ENCODE measurements around the gene NHP2.
A peak's percentile ranks its signal among the peaks of the same experiment; 100 is the strongest.

NHP2 gene

DNA sequence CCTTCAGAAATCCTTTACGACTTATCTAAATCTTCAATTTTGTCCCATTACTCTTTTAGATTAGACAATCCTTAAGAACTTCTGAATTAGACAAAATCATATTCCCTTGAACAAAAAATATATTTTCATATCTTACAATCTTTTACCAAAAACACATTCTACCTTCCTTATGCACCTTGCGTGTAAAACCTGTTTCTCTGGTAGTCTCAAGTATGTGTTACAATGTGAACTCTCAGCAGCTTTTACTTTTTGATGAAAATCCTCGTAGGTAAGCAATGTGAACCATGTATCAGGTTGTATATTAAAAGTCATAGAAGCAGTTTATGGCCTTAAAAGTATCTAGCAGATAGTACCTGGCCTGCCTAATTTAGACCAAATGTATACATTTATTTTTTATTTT is 20.8 kb upstream of the NHP2 start:
- no peak for DNase-seq (ENCODE audit: low spot score)

DNA sequence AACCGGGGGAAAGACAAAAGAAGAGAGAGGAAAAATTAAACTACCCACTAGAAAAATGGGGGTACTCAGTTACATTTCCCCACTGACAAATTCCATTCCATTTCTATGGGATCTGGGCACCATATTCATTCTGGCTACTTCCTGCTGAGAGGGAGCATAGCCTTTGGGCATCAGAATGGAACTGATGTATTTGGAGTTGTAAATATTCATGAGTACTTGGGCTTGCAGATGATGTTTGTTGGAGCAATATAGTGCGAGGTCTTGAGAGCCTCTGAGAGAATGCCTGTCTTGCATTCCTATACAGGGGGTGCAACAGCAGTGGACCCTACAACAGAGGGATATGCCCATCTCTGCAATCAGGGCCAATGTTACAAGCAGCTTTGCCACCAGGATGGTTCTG is 16.8 kb upstream of the NHP2 start:
- no peak for DNase-seq (ENCODE audit: low spot score)

DNA sequence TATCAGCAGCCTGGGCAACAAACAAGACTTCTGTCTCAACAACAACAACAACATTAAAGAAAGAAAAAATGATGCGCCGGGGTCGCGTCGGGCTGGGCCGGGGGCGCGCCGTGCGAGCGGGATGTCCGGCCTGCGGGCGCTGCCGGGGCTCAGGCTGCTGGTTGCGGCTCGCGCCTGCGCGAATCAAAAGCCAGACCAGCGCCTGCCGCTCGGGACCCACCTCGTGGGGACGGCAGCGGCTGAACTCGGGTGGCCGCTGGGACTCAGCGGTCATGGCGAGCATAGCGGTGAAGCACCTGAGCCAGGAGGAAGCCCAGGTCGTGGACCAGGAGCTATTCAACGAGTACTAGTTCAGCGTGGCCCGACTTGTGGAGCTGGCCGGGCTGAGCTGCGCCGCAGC is 11.9 kb upstream of the NHP2 start:
- no peak for DNase-seq (ENCODE audit: low spot score)

DNA sequence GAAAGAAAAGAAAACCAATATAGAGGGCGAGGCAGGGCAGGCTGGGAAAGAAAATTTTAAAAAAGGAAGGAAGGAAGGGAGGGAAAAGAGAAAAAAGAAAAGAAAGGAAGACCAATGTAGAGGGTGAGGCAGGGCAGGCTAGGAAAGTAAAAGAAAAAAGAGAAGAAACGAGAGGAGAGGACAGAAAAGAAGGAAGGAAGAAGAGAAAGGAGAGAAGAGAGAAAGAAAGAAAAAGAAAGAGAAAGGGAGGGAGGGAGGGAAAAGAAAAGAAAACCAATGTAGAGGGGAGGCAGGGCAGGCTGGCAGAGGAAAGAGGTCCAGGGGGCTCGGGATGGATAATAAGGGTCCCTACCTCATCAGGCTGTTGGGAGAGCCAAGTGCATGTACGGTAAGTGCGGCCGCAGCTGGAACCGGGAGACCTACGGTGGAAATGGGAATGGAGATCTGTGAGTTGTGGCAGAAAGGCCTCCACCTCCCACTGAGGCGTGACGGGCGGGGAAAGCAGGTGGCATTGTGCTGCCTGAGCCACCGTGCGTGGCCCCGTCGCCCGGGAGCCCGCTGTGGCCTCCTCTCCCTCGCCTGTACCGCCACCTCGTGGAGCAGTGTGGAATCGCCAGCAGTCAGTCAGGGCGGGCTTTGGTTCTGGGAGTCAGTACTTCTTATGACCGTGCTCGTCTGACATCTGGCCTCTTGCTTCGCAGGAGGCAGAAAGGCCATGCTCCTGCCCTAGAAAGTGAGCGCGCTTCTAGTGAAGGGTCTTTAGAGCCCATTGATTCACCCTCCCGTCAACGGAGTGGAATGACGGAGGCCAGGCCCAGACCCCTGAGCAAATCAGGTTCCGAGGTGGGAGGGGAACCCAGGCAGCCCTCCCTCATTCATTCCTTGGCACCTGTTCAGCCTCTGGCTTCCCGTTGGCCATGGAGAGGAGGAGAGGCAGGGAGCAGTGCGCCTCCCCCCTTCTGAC is 10.4 kb upstream of the NHP2 start:
- peak; percentile 86 for DNase-seq (ENCODE audit: low spot score)

DNA sequence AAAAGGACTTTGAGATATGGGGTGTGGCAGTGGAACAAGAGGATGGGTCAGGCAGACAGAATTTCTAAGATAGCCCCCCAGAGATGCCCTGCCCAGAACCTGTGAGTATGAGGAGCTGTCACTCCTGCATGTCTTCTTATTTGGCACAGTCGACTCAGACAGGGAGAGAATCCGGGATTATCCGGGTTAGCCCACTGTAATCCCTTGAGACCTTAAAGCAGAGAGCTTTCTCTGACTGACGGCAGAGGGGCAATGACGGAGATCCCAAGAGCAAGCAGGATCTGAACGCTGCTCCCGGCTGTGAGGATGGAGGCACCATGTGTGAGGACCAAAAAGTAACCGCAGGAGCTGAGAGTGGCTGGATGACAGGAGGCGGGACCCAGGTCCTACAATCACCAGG is 8.8 kb upstream of the NHP2 start:
- no peak for DNase-seq (ENCODE audit: low spot score)

DNA sequence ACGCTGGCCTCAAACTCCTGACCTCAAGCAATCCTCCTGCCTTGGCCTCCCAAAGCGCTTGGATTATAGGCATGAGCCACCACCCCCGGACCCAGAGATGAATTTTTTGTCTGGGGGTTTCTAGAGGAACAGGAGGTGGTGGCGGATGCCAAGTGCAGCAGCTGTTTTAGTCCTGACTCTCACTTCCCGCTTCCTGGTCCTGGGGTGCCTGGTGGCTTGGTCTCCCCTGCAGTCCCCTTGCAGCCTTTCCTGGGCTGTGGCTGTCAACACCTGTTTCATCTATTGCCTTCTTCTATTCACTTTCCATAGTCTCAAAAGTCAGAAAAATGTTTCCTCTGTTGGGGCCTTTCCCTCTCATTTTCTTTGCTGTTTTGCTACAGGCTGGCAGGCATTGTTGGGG is 6.5 kb upstream of the NHP2 start:
- no peak for DNase-seq (ENCODE audit: low spot score)

DNA sequence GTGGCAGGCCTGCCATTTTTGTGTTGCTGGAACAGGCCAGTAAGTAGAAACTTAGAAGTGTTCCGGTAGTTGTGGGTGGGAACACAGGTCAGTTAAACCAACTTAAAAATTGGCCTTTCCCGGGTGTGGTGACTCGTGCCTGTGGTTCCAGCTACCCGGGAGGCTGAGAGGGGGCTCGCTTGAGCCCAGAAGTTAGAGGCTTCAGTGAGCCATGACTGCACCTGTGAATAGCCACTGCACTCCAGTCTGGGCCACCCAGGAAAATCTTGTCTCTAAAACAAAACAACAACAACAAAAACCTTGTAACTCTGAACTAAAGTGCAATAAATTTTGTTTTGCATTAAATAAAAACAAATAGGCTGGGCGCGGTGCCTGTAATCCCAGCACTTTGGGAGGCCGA is 1.4 kb upstream of the NHP2 start:
- DNase-seq (ENCODE audit: low spot score) = no peak

DNA sequence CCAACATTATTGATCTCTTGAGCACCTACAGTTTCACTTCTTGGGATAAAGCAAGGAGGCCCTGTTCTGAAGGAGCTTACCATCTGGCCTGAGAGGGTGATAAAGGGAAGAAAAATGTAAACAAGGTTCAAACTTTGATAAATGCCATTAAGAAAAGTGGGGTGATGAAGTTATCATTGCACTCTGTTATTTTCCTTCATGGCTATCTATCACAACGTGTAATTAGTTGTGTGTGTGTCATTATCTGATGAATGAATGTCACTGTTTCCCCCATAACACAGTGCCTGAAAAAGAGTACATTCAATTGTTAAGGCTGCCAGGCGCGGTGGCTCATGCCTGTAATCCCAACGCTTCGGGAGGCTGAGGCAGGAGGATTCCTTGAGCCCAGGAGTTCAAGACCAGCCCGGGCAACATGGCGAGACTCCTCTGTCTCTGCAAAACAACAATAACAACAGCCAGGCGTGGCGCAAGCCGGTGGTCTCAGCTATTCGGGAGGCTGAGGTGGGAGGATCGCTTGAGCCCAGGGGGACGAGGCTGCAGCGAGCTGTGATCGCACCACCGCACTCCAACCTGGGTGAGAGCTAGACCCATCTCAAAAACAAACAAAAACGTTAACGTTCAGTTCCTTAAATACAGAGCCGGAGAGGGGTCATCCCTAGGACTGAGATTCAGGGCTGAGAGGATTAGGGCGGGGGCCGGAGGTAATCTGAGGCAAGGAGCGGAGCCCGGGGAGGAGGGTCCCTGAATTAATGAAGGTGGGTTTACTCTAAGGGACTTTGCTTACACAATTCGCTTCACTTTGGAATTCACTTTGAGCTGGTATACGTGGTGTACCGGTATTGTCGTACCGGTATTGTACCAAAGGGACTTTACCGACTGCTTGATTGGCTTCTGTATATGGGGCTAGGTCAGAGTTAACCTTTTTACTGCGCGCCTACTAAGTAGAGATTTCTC is 917 bp downstream of the NHP2 start:
- no peak for DNase-seq (ENCODE audit: low spot score)

DNA sequence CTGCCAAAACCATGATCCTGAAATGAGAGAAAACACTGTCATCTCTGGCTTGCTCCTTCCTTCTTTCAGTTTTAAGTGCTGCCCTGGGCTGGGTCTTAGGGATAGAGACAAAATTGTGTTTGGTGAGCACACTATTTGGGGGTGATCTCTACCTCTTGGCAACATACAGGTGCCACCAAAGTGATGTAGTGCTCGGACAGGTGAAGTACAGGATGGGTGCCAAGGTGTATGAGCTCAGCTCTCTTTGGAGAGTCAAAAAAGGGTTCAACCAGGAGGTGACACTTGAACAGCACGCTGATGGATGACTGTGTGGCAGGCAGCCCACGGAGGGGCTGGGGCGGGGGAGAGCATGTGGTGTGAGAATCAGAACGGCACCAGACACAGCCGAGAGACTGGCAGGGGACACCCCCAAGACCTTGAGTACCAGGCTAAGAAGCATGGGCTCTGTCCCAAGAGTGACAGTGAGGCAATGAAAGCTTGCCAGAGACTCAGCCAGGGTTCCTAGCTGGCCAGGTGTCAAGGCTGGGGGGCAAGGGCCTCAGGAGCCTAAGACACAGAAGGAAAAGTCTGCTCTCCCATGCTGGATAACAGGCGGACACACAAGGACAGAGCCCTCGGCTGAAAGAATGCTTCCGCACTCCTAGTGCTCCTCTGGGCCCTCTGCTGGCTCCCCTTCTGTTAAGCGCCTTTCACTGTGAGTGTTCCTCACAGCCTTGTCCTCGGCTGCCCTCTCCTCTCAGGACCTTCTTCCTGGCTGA is 2.5 kb downstream of the NHP2 start:
- DNase-seq (ENCODE audit: low spot score) = no peak

DNA sequence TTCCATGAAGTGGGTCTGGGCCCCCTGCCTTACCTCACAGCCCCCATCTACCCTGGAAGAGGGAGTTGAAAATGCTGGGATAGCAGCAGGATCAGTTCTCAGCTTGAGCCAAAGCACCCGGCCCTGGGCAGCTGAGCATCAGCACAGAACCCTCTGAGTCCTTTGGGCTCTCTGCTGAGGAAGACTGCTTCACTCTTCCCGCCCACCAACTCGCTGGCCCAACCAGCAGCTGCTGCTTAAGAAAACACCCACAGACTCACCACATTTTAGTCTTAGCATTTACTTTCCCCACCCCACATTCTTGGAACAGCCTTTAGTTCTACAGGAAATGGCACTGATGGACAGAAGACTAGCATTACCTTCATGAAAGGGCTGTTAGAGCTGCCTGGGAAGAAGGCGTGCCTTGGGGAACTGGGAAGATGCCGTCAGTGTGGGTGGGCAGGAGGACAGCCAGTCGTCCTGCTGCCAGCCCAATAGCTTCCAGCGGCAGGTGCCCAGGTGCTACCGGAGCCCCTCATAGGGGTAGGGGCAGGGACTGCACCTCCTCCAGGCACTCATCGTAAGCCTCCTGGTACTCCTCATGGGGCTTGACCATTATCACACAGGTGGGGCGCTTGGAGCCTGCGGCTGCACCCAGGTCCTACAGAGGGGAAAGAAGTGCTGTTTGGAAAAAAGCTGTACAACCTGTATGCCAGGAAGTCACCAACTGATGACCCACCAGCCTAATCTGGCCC is 4.3 kb downstream of the NHP2 start:
- no peak for DNase-seq (ENCODE audit: low spot score)

DNA sequence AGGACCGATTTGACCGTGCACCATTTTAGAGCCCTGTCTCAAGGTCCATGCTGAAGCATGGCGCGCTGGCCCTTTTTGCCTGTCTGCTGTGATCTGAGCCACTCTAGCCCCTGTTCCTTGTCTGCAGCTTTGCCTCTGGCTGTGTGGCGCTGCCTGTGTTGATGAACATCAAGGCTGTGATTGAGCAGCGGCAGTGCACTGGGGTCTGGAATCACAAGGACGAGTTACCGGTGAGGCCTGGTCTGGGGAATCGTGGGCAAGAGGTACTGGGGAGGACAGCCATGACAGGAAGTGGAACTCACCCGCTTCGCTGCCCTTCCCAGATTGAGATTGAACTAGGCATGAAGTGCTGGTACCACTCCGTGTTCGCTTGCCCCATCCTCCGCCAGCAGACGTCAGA is 6.3 kb downstream of the NHP2 start:
- DNase-seq (ENCODE audit: low spot score) = no peak

DNA sequence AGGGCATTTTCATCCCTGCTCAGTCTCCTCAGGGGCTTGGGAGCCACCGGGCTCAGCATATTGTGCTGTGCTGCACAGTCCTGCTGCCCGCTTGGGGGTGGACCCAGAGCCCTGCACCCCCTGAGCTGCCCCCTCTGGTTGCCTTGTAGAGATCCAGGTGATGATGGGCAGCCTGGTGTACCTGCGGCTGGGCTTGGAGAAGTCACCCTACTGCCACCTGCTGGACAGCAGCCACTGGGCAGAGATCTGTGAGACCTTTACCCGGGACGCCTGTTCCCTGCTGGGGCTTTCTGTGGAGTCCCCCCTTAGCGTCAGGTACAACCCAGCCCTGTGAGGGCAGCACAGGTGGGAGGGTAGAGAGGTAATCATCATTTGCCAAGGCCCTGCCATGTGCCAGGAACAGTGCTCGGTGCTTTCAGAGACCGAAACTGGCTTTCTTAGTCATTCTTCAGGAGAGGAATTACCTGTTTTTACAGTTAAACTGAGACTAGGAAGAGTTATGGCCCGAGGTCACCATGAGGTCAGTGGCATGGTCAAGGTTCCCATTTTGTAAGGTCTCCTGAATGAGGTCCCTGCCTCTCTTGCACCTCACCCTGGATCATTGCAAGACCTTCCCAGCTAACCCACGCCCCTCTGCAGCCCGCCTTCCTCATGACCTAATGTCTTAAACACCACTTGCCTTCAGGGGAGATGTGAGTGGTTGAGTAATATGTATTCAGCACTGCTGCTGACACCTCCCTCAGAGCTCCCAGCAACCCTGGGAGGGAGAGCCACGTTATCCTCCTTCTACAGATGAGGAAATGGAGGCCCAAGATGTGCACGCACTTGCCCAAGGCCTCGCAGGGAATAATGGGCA is 7.5 kb downstream of the NHP2 start:
- peak; percentile 76 for DNase-seq (ENCODE audit: low spot score)

DNA sequence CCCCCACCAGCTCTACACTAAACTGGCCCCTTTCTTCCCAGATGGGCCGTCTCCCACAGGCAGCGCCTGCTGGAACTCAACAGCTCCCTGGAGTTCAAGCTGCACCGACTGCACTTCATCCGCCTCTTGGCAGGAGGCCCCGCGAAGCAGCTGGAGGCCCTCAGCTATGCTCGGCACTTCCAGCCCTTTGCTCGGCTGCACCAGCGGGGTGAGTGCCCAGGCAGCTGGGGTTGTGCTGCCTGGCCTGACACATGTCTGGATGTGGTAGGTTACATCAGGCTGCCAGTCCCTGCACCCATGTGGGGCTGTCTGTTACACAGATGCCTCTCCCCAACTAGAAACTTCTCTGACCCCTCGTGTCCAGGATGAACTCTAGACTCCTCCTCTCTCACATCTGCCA is 9.8 kb downstream of the NHP2 start:
- DNase-seq (ENCODE audit: low spot score) = no peak

DNA sequence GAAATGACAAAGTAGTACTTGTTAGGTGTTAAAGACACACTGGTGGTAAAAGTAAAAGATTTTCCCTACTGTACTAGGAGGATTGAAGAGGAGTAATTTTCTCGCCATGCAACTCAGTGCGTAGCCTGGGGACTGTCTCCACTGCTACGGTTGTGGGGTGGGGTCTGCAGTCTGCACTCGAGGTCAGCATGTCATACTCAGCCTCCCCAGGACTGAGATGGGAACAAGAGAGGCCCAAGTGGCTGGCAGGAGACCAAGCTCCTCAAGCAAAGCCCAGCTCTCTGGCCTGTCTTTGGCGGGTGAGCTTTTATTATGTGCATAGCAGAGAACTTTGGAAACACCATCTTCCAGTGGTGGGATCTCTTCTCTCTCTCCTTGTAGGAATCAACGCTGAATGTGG is 10.4 kb downstream of the NHP2 start:
- DNase-seq (ENCODE audit: low spot score) = no peak

DNA sequence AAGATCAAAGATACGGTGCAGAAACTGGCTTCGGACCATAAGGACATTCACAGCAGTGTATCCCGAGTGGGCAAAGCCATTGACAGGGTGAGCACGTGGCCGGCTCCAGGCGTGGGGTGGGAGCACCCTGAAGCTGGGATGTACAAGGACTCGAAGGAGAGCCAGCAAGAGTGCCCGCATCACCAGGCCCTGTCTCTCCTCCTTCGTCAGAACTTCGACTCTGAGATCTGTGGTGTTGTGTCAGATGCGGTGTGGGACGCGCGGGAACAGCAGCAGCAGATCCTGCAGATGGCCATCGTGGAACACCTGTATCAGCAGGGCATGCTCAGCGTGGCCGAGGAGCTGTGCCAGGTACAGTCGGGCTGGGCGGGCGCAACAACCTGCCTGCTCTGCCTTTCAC is 11.0 kb downstream of the NHP2 start:
- DNase-seq (ENCODE audit: low spot score) = no peak

DNA sequence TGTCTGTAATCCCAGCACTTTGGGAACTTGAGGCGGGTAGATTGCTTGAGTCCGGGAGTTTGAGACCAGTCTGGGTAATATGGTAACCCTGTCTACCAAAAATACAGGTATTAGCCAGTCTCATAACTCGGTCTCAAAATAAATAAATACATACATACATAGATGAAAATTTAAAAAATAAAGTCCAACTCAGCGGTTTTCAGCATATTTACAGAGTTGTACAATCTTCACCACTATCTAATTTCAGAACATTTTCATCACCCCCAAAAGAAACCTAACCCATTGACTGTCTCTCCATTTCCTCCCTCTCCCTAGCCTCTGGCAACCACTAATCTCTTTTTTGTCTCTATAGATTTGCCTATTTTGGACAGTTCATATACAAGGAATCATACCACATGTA is 12.1 kb downstream of the NHP2 start:
- no peak for DNase-seq (ENCODE audit: low spot score)

DNA sequence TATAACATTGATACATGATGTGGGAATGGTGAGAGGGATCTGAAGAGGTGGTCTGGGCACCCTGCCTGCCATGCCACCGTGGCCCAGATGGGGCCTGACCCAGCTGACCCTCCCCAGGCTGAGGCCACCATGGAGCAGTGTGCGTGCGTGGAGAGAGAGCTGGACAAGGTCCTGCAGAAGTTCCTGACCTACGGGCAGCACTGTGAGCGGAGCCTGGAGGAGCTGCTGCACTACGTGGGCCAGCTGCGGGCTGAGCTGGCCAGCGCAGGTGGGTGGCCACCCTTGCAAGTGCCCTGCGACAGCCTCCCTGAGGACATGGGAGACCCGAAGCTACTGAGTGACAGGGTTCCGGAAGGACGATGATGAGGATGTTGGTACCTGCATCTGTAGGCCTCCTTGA is 15.7 kb downstream of the NHP2 start:
- no peak for DNase-seq (ENCODE audit: low spot score)

DNA sequence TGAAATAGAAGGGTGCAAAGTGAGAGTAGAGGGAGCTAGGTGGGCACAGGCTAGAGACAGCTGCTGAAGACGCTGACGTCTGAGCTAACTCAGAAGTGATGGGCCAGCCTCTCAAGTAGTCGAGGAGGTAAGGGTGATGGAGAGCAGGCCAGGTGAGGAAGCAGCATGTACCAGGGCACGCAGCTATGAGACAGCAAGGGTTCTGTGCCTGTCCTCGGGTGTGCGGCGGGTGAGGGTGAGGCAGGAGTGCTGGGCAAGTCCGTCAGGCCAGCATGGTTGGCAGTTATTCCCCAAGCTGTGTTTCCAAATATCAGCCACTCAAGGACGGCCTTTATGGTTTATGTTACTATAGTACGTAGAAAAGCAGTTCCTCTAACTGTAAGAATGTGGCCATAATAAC is 16.7 kb downstream of the NHP2 start:
- no peak for DNase-seq (ENCODE audit: low spot score)

DNA sequence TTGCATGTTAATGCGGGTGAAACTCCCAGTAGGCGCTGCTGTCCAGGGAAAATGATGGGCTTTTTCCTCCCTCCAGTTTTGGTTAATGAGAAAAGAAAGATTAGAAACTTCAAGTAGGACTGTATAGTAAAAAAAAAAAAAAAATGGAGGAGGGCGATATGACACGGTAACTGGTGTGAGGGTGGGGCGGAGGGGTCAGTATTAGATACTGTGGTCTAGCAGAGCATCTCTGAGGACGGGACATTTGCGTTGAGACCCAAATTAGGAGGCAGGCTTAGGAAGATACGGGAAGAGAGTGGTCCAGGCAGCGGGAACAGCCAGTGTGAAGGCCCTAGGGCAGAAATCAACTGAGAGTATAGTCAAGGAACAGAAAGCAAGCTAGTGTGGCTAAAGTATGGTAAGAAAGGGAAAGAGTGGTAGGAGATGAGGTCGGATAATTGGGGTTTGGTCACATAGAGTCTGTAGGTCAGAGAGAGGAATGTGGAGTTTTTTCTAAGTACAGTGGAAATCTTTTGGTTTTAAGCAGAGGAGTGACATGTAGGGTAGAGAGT is 22.2 kb downstream of the NHP2 start:
- DNase-seq (ENCODE audit: low spot score) = no peak

Measured in cerebellar cortex (tissue), 1 donor.